GM21737 (cell line): Measurements from ENCODE around the gene ABL2.
"Not testable (repeated sequence)": the region's sequence is repeated elsewhere in the genome, so short reads cannot be mapped to it uniquely, and the experiment has no call there.

ENCODE experiments used
- ATAC-seq: cut with Tn5 transposase; IDR thresholded peaks from one replicate; pipeline ENCODE4 v1.9.1; 2021; ENCODE audit warnings: mild to moderate bottlenecking, moderate library complexity; ENCODE audit not compliant: unreplicated experiment

ABL2 gene

DNA sequence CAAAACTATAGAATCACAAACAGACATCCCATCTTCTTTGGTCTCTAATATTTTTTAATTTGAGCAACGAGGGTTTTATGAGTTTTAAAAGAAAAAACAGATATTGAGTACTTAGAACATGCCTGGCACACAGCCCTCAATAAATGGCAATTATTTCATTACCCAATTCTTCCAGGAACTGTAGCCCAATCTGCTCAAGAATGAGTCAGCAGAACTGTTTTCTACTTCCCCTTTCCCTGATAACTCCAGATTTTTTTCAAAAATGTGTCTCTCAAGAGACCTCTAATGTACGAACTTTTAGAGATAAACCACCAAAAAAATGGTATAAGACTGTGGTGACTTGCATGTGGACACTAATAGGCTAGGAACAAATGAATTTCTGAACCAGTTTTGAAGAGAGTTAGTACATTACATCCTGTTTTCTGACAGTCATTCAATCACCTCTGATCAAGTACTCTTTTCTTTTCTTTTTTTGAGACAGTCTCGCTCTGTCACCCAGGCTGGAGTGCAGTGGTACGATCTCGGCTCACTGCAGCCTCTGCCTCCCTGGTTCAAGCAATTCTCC, 11.5 kb downstream of the ABL2 start:
- no peak for ATAC-seq

DNA sequence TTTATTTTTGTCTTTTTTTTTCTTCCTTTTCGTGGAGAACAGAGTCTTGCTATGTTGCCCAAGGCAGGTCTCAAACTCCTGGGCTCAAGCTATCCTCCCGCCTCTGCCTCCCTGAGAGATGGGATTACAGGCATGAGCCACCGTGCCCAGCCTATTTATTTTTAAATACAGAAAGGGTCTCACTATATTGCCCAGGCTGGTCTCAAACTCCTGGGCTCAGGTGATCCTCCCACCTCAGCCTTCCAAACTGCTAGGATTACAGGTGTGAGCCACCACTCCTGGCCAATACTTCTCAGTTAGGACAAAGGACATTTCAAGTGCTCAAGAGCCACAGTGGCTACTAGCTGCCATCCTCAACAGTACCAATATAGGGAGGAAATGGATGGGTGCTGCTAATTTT, 16.2 kb downstream of the ABL2 start:
- not testable (repeated sequence) for ATAC-seq

DNA sequence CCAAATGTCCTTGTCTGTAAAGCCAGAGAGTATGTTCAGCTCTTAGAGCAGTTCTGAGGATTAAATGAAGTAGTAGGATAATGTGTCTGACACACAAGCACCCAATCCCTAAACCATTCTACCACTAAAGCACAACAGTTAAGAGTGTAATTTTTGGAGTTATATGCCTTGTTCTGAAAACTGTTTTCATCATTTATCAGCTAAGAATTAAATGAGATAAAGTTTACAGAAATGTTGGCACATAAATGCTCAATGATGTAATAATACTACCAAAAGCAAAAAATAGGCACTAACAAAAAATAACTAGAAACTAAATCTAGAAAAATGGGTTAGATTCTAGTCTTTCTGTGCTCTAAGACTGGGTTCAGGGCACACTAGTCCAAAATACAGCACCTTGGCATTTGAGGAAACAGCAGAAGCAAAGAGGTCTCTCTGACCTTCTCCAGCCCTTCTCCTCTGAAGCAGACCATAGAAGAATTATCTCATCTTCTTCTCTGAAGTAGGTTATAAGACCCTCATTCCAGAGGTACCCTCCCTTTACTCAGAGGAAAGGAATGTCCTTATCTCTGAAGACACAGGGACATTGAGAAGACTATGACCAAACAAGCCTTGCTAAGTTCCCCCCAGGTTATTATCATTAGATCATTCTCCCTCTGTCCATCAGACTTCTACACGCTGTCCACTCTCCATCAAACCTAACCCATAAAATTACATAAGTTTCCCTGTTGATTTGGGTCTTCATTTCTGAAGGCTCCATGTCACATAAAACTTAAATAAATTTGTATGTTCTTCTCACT, 20.6 kb downstream of the ABL2 start:
- no peak for ATAC-seq

DNA sequence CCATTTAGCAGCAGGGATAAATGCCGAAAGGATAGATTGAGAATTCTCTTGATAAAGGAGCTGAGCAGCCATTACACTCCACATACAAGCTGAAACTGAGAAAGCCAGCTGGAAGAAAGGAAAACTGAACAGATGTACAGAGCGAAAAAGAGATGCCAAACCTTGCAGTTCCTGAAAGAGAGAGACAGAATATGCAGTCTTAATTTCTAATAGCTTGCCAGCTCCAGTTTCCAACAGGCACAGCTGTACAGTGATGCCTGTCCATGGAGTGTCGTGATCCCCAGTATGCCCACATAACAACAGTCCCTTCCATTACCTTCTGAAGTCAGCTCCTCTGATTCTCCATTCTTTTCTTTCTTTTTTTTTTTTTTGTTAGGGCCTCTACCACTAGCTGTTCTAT, 22.7 kb downstream of the ABL2 start:
- no peak for ATAC-seq

DNA sequence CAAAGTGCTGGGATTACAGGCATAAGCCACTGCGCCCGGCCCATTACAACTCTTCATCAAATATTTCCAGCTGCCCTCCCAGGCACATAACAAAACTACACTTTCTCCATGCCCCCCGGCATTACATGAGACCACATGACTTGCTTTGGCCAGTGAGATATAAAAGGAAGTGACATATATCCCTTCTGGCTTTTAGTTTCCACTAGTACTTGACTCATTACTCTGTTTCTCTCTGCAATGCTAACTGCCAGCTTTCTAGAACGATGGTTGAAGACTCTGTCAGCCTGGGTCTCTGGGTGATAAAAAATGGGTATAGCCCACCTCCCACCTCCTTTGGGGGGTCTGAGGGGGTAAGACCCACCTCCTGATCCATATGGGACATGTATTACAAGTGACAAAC, 24.2 kb downstream of the ABL2 start:
- no peak for ATAC-seq

DNA sequence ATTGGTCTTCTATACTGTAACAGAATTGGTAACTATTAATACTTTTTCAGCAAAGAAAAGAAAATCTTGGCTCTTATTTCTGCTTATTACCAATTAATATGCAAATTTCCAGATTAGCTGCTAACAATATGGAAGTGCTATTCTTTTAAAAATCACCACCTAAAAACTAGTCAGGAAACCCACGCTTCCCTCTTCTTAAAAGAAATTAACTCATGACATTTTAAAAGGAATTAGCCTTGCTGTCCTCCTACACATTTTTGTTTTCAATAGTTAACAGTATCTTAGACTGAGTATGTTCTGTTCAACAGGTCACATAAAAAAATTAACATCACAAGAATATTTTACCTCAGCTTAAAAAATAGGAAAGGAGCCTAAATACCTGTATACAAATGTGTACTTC, 27.3 kb downstream of the ABL2 start:
- ATAC-seq: no peak

DNA sequence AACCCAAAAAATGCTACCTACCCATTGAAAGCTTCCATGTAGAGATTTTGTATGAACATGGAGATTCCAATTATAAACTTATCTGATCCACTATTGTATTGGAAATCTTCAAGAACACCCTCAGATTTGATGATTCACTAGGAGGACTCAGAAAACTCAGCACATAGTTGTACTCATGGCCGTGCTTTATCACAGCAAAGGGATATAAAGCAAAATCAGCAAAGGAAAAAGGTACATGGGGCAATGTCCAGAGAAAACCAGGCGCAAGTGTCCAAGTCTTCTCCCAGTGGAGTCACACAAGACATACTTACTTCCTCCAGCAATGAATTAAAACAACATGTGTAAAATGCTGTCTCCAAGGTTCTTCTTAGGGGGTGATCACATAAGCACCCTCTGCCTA, 28.9 kb downstream of the ABL2 start:
- ATAC-seq: no peak

DNA sequence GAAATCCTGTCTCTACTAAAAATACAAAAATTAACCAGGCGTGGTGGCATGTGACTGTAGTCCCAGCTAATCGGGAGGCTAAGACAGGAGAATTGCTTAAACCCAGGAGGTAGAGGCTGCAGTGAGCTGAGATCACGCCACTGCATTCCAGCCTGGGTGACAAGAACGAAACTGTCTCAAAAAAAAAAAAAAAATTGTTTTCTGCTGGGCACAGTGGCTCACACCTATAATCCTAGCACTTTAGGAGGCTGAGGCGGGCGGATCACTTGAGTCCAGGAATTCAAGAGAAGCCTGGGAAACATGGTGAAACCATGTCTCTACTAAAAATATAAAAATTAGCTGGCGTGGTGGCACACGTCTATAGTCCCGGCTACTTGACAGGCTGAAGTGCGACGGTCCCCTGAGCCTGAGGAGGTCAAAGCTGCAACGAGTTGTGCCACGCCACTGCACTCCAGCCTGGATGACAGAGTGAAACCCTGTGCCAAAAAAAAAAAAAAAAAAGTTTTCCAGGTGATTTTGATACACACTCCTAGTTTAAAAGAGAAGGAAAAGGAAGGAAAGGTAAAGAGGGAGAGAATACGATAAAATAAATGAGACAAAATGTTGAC, 31.7 kb downstream of the ABL2 start:
- no peak for ATAC-seq

DNA sequence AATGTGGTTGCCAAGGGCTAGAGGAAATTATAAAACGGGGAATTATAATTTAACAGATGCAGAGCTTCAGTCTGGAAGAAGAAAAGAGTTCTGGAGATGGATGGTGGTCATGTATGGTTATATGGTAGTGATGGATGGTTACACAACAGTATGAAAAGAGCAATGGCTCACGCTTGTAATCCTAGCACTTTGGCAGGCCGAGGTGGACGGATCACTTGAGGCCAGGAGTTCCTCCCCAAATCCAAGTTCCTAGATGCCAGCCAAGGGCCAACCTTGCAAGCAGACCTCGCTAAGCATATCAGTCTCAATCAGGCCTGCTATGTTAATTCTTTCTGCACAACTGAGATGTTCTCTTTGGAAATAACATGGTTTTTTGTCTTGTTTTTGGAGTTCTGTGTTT, 33.6 kb downstream of the ABL2 start:
- not testable (repeated sequence) for ATAC-seq

DNA sequence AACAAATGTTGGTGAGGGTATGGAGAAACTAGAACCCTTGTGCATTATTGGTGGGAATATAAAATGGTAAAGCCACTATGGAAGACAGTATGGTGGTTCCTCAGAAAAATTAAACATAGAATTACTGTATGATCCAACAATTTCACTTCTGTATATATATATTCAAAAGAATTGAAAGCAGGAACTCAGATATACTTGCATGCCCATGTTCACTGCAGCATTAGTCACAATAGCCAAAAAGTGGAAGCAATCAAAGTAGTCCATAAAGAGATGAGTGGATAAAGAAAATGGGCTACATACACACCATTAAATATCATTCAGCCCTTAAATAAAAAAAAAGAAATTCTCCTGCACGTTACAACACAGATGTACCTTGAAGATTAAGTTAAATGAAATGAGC, 34.1 kb downstream of the ABL2 start:
- ATAC-seq: no peak

DNA sequence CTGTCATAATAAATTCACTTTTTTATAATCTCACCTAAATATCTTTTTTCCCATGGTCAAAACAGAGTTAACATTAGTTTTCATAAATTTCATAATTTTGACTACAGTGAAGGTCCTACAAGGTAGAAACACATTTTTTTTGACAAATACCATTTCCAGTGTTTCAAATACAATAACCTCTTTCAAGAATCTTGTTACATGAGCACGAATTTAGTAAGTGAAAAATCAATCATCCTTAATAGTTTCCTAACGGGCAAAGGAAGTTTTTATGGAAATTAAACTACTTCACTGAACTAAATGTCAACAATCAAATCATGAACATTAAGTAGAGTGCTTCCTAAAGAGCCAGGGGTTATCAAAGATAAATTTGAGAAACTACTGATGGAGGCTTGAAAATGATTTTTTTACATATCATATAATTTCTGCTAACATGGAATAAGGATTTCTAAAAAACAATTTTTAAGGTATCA, 35.4 kb downstream of the ABL2 start:
- no peak for ATAC-seq

DNA sequence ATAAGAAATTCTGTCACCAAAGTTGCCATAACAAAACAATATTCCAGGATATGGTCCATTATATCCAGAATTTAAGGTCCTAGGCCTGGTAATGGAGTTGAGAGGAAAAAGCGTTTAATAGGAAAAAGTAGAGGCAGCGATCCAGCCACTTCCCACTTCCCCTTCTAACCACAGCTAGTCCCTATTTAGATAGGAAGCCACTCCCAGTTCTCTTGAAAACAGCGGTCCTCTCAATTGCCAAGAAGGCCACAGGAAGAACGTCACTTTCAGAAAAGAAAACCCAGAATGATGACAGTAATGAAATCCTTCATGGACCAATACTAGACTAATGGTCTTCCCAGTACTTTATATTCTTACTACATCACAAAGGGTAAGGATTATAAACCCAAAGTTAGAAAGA, 38.6 kb downstream of the ABL2 start:
- ATAC-seq: no peak

DNA sequence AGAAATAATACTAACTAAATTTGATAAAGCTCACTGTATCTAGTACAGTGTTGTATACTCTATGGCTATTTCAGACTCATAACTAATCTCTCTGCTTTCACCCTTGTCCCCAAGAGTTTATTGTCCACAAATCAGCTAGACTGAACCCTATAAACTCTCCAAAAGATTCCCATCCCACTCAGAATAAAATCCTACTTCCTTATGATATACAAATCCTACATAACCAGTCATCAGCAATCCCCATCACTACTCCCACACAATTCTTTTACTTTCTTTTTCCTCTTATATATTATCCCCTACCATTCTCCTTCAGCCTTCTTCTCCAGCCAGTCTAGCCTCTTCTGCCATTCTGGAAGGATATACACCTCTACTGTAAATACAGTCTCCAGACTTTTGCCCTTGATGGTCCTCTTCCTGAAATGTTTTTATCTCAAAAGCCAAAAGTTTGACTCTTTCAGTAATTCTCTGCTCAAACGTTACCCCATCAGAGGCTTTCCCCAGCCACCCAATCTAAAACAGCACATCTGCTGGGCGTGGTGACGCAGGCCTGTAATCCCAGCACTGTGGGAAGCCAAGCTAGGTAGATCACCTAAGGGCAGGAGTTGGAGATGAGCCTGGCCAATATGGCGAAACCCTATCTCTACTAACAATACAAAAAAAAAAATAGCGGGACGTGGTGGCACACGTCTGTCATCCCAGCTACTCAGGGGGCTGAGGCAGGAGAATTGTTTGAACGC, 41.6 kb downstream of the ABL2 start:
- ATAC-seq: no peak

DNA sequence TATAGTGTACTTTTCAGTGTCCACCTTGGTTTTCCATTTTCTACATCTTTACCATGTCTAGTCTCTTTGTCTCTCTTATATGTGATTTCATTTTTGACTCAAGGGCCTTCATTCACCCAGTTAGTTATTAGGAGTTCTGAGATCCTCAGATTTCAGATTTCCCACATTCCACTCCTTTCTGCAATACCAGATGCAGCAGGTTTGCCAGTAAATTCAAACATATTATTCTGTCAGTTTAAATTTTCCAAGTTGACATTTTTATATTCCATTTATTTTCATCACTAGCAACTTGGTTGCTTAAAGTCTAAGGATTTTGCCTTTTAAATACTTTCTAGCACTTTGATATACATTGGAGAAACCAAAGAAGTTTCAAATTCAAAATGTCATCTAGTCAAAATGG, 42.4 kb downstream of the ABL2 start:
- ATAC-seq: no peak

DNA sequence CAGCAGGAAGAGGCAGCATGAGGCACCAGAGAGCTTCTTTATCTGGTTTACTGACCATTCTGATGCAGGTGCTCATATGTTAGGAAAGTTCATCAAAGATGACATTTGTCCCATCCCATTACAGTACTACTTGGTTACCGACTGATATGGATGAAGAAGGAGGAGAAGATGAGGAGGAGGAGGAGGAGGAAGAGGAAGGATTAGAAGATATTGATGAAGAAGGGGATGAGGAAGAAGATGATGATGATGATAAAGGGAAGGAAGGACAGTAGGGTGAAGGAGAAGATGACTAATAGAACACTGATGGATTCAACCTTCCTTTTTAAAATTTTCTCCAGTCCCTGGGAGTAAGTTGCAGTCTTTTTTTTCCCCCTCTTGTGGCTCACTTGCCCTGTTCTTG, 45.1 kb downstream of the ABL2 start:
- ATAC-seq: no peak

DNA sequence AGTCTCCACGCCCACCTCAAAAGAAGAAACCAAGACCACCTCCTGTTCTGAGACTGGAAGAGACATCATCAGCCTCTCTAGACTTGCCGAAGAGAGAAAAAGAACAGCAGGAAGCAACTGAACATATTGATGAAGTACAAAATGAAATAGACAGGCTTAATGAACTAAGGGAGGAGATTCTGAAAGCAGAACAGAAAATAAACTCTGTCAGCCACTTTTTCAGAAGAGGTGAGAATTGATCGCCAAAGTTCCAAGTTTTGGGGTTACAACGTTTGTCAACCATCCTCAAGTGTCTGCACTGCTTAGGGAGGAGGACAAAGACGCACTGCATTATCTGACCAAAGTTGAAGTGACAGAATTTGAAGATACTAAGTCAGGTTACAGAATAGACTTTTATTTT, 45.6 kb downstream of the ABL2 start:
- no peak for ATAC-seq

DNA sequence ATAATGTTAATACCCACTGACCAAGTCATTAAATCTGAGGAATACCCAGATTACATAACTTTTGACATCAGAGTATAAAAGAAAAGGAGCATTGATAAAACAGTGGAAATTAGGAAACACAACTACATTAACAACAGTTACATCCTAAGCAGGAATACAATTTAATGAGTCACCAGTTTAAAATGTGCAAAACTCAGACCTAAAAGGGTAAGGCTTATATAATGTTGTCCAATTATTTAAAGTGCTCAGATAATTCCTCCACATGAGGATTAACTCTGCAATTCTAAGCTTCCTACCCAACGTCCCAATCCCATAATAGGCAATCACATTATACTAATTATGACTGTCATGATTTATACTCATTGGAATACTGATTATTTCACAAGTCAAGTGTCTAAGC, 50.5 kb downstream of the ABL2 start:
- ATAC-seq: no peak

DNA sequence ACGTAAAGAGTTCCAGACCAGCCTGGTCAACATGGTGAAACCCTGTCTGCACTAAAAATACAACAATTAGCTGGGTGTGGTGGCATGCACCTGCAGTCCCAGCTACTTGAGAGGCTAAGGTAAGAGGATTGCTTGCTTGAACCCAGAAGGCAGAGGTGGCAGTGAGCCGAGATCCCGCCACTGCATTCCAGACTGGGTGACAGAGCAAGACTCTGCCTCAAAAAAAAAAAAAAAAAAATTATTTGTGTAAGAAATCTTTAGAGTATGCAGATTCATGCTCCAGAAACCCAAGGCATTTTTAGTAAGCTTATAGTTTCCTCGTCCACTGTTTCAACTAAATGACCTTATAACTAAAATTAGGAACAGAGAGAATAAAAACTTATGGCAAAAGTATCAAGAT, 51.3 kb downstream of the ABL2 start:
- ATAC-seq: no peak

DNA sequence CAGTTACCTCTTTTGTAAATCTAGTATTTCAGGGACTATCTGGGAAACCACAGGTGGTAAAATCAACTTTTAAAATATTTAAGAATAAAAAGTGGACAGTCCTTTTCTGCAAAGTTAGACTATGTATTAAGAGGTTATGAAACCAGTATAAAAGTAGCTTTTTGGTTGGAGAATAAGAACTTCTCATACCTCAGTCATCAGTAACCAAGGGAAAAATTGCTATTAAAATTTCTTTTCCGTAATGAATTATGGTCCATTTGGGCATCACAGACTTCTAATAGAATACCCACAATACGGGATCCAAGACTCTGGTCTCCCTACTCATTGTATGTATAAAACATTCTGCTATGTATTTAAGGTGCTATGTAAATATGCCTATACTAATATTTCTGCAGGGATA, 51.9 kb downstream of the ABL2 start:
- no peak for ATAC-seq

DNA sequence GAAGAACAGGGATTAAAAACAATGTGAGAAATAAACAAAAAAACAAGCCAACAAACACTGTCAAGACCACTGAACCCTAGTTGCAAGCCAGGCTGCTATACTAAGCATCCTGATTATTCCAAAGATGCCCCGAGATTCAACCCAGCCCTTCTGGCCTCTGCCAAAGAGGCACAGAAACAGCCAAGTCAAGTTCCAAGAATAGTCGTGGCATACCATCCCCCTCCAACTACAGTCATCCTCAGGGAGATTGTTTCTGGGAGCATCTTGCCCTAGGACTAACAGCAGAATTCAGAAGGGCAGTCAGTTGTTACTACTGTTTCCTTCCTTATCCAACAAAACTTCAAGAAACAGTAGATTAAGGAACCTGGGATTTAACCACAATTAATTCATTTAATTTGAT, 52.3 kb downstream of the ABL2 start:
- ATAC-seq: no peak

DNA sequence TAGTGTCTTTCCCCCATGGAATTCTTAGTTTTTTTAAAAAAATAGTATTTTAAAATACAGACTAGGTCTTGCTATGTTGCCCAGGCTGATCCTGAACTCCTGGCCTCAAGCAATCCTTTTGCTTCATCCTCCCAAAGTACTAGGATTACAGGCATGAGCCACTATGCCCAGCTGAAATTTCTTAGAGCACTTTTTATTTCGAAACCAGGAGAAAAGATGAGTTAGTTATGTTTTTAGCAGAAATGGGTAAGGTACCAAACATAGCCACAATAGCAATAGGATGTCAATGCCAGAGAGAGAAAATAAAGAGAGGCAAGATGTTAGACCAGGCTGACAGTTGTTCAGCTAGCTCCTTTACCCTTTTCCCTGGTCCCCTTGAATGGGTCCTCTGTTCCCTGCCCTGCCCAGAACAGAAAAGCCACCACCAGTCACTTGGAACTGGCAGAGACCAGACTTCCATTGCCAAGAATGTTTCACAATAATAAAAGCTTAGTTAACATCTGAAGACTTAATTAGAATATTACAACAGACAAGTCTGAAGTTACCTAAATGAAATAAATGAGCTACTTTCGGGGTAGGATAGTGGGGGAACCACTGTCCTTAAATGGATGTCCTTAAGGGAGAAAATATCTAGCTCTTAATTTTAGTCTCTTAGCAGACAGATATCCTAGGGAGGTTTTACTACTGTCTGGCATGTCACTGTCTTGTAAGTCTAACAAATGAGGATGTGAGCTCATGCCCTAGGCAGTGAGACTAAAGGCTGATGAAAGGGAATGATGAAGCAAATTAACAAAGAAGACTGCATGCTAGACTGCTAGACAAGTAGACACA, 54.3 kb downstream of the ABL2 start:
- no peak for ATAC-seq
